NAMALWA (cell line): ENCODE data around the gene ZNF486.
"Not testable (repeated sequence)": the region's sequence is repeated elsewhere in the genome, so short reads cannot be mapped to it uniquely, and the experiment has no call there.

ENCODE experiments used
- DNase-seq: peaks from one replicate; pipeline ENCODE4 v3.0.0-alpha.2; 2015; ENCODE audit warnings: low spot score

Gene ZNF486

DNA sequence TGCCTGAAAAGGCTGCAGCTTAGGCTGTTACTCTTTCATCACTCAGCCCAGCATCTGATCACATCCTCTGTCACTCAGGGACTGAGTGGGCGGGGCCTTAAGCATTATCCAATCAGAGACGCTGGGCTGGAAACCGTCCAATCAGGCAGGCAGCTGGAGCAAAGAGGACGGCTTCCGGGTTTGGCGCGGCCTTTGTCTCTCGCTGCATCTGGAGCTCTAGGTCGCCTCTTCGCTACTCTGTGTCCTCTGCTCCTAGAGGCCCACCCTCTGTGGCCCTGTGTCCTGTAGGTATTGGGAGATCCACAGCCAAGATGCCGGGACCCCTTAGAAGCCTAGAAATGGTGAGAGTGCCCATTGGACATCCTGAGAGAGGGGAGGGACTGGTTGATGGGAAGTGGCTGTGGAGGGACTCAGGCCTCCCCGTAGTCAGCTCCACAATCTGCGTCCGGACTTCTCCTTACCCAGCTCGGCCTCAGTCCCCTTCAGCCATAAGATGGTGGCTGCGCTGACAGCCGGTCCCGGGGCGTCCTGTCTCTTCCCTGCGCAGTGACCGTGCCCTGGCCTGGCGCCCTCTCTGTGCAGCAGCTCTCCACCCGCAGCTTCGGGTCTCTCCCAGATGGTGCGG lies at the start of gene ZNF486:
TSS of gene ZNF486 (plus strand) at position 195 of the 625 bp plus-strand sequence. CDS start at position 312, 117 bp downstream.
- DNase-seq, result peak; percentile 99

DNA sequence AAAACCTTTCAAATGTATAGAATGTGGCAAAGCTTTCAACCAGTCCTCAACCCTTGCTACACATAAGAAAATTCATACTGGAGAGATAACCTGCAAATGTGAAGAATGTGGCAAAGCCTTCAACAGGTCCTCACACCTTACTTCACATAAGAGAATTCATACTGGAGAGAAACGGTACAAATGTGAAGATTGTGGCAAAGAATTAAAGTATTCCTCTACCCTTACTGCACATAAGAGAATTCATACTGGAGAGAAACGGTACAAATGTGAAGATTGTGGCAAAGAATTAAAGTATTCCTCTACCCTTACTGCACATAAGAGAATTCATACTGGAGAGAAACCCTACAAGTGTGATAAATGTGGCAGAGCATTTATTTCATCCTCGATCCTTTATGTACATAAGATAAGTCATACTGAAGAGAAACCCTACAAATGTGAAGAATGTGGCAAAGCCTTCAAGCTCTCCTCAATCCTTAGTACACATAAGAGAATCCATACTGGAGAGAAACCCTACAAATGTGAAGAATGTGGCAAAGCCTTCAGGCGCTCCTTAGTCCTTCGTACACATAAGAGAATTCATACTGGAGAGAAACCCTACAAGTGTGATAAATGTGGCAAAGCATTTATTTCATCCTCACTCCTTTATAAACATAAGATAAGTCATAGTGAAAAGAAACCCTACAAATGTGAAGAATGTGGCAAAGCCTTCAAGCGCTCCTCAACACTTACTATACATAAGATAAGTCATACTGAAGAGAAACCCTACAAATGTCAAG lies 48.8 kb upstream of the ZNF486 start:
- DNase-seq, result not testable (repeated sequence)

DNA sequence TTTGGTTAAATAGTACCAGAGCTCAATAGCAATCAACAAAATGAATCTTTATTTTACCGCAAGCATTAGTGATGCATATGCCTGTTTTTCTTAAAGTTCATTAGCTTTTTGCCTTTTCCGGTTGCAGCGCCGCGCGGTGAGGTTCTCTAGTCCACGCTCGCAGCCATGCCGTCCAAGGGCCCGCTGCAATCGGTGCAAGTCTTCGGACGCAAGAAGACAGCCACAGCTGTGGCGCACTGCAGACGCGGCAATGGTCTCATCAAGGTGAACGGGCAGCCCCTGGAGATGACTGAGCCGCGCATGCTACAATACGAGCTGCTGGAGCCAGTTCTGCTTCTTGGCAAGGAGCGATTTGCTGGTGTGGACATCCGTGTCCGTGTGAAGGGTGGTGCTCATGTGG lies 42.1 kb upstream of the ZNF486 start:
- DNase-seq, result no peak

DNA sequence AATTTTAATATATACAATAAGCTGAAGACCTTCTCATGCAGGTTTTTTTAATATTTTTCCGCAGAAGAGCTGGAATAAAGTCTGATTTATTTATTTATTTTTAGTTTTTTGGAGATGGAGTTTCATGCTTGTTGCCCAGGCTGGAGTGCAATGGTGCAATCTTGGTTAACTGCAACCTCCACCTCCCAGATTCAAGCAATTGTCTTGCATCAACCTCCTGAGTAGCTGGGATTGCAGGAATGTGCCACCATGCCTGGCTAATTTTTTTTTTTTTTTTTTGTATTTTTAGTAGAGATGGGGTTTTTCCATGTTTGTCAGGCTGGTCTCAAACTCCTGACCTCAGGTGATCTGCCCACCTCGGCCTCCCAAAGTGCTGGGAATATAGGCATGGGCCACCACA lies 34.1 kb upstream of the ZNF486 start:
- DNase-seq, result not testable (repeated sequence)

DNA sequence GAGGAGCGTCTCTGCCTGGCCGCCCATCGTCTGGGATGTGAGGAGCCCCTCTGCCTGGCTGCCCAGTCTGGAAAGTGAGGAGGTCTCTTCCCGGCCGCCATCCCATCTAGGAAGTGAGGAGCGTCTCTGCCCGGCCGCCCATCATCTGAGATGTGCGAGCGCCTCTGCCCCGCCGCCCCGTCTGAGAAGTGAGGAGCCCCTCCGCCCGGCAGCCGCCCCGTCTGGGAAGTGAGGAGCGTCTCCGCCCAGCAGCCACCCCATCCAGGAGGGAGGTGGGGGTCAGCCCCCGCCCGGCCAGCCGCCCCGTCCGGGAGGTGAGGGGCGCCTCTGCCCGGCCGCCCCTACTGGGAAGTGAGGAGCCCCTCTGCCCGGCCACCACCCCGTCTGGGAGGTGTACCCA lies 29.3 kb upstream of the ZNF486 start:
- not testable (repeated sequence) for DNase-seq

DNA sequence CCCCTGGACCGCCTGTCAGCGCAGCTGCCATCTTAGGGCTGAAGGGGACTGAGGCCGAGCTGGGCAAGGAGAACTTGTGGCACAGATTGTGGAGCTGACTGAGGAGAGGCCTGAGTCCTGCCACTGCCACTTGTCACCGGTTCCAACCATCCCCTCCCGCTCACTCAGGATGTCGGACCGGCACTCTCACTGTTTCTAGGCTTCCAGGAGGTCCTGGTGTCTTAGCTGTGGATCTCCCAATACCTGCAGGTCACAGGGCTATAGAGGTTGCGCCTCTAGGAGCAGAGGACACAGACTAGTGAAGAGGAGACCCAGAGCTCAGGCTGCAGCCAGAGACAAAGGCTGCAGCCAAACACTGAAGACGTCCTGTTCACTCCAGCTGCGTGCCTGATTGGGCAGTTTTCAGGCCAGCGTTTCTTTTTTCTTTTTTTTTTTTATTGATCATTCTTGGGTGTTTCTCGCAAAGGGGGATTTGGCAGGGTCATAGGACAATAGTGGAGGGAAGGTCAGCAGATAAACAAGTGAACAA lies 15.3 kb upstream of the ZNF486 start:
- DNase-seq, result no peak

DNA sequence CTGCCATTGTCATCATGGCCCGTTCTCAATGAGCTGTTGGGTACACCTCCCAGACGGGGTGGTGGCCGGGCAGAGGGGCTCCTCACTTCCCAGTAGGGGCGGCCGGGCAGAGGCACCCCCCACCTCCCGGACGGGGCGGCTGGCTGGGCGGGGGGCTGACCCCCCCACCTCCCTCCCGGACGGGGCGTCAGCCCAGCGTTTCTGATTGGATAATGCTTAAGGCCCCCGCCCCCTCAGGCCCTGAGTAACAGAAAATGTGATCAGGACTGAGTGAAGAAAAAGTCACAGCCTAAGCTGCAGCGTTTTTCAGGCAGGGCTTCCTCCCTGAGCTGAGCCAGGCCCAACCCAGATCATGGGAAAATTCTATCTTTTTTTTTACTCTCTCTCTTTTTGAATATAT lies 14.5 kb upstream of the ZNF486 start:
- DNase-seq, result not testable (repeated sequence)

DNA sequence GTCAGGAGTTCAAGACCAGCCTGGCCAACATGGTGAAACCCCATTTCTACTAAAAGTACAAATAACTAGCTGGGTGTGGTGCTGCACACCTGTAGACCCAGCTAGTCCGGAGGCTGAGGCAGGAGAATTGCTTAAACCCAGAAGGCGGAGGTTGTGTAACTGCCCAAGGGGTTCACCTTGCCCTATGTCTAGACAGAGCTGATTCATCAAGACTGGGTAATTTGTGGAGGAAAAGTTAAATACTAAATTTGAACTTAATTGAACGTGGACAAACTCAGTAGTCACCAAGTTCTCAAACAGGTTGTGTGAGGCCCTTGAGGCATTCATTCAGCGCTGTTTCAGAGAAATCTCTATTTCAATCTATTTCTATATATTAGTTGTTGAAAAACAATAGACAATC lies 13.7 kb upstream of the ZNF486 start:
- no peak for DNase-seq

DNA sequence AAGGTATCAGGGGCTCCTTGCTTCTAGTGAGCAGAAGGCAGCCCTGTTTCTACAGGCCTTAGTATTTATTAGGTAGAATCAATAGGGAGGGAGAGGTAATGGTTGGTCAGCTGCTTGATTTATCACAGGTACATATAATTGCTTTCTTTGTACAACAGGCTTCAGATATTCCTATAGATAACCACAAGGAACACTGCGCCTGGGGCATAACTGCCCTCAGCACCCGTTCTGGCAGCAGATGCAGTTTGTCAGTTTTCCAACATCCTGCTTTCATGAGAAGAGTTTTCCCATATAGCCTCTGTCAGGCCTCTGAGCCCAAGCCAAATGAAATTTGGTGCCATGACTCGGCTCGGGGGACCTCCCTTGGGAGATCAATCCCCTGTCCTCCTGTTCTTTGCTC lies 12.4 kb upstream of the ZNF486 start:
- DNase-seq, result no peak

DNA sequence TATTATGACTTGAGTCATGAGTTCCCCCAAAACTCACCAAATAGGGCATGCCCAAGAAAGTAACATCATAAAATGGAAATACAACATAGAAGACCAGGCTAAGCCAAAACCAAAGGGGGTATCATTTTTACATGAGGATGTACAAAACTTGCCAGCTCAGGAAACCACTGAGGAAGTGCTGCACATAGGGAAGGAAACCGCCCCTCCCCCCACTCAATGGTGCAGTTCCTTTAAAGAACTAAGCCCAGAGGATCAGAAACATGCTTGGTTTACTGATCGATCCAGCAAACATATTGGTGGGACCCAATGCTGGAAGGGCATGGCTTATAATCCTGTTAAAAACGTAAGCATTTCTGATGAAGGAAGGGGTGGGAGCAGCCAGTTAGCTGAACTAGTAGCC lies 4.2 kb upstream of the ZNF486 start:
- DNase-seq, result no peak

DNA sequence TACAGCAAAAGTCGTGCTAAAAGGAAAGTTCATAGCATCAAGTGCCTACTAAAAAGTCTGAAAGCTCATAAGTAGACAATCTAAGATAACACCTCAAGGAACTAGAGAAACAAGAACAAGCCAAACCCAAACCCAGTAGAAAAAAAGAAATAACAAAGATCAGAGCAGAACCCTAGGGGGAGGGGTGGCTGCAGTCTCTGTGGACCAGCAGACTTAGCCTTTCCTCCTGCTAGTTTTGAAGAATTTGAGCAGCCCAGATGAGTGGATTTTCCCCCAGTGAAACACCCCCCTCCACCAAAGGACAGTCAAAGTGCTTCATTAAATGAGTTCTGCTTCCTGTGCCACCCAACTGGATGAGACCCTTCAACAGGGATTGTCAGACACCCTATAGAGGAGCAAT lies 2.6 kb upstream of the ZNF486 start:
- no peak for DNase-seq

DNA sequence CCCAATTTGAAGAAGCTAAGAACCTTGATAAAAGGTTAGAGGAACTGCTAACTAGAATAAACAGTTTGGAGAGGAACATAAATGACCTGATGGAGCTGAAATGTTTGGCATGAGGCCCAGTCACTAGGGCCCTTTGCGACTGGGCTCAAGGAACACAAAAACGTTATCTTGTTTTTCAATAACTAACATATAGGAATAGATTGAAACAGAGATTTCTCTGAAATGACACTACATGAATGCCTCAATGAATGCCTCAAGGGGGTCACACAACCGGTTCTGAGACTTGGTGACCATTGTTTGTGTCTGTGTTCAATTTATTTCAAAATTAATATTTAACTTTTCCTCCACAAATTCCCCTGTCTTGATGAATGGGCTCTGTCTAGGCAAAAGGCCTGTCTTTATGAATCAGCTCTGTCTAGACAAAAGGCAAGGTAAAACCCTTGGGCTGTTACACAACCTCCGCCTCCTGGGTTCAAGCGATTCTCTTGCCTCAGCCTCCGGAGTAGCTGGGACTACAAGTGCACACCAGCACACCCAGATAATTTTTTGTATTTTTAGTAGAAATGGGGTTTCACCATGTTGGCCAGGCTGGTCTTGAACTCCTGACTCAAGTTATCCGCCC lies 932 bp upstream of the ZNF486 start:
- no peak for DNase-seq

DNA sequence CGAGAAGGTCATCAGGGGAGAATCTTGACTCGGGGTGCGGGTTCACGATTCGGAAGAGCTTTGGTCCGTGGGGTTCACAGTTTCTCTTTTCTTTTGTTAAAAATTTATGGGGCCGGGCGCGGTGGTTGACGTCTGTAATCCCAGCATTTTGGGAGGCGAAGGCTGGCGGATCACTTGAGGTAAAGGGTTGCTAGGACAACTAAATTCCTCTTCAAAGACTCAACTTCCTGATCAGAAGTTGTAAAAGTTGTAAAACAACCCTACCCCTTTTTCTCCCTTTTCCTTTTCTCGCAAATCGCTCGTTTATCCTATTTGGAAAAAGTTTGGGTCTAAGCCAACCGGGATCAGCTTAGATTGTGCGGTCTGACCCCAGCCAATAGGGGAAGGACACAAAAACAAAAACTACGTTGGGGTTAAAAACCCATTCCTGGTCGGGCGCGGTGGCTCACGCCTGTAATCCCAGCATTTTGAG lies 673 bp downstream of the ZNF486 start:
- DNase-seq, result no peak

DNA sequence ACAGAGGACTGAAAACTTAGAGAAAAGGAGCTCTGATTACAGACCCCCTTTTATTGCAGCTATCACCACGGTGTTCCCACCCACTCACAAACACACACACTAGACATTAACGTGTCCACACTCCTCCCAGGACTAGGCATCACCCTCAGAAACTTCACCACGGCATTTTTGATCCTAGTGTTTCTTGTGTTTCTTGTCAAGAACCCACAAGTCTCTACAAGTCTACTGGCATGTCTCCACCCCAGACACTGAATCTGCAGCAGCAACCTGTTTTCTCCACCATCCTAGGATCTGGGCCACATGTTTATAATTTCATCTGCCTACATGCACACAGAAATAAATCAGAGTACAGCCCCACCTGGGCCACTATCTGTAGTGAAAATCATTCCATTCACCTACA lies 4.3 kb downstream of the ZNF486 start:
- no peak for DNase-seq

DNA sequence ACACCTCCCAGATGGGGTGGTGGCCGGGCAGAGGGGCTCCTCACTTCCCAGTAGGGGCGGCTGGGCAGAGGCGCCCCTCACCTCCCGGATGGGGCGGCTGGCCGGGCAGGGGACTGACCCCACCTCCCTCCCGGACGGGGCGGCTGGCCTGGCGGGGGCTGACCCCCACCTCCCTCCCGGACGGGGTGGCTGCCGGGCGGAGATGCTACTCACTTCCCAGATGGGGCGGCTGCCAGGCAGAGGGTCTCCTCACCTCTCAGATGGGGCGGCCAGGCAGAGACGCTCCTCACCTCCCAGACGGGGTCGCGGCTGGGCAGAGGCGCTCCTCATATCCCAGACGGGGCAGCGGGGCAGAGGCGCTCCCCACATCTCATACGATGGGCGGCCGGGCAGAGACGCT lies 8.8 kb downstream of the ZNF486 start:
- DNase-seq, result not testable (repeated sequence)

DNA sequence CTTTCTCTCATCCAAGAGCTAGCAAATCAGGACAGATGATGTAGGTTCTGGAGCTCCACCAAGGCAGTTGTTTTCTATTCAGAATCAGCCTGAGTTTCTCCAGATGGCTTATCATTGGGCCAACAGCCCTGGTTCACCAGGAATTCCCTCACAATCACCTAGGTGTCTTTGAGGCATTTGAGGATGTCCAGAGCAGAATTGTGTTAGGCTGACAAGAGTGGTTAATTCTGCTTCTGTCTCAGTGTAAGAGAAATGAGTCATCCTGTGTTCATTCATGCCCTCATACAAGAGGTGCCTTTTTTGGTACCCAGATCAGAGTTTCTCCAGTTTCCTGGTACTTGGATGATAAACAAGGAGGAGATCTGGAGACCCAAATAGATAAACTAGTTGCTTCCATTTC lies 12.9 kb downstream of the ZNF486 start:
- DNase-seq, result not testable (repeated sequence)

DNA sequence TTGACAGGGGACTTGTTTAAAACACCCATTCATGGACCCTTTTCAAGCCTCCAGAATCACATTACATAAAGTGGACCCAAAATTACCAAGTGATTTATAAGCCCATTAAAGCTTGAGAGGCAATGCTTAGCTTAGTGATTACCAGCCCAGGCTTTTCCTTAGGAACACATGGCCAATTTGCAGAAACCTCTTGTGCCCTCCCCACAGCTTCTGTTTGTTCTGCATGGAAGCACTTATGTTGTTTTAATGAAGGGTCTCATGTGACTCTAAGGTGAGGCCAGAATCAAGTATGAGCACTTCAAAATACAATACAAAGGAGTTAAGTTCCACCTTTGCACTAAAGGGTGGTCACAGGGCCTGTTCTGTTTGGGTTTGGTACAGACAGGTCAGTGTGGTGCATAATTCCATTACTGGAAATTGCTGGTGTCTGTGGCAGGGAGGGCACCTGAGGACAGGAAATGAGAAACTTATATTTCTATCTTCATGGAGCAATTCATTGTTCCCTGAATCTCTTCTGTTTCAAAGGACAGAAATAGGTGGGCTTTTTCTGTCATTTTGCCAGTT lies 15.3 kb downstream of the ZNF486 start:
- DNase-seq, result no peak

DNA sequence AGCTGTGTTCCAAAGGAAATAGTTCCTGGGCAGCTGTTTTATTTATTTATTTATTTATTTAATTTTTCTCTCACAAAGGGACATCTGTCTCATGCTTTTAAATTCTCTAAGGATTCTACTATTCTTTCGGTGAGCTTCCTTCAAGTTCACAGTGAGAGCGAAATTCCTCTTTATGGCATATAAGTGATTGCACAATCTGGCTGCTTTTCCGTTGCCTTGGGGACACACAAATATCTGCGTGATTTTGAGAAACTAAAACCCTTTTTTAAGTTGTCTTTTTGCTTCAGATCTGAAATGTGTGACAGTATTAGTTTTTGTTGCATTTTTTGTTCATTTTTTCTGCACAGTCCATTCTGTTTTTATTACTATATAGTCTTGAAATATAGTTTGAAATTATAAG lies 19.2 kb downstream of the ZNF486 start:
- DNase-seq, result no peak

DNA sequence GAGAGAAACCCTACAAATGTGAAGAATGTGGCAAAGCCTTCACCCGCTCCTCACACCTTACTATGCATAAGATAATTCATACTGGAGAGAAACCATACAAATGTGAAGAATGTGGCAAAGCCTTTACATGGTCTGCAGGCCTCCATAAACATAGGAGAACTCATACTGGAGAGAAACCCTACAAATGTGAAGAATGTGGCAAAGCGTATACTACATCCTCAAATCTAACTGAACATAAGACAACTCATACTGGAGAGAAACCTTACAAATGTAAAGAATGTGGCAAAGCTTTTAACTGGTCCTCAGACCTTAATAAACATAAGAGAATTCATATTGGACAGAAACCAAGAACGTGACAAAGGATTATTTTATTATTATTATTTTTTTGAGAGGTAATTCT lies 30.7 kb downstream of the ZNF486 start:
- DNase-seq, result no peak

DNA sequence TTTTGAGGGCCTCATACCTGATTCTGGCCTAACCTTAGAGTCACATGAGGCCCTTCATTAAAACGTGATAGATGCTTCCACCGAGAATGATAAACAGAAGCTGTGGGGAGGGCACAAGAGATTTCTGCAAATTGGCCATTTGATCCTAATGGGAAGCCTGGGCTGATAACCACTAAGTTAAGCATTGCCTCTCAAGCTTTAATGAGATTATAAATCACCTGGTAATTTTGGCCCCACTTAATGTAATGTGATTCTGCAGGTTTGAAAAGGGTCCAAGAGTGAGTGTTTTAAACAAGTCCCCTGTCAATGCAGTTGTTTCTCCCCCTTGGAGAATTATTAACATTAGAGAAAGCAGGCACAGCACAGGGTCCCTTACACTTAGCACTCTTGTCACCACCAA lies 42.0 kb downstream of the ZNF486 start:
- DNase-seq, result no peak

DNA sequence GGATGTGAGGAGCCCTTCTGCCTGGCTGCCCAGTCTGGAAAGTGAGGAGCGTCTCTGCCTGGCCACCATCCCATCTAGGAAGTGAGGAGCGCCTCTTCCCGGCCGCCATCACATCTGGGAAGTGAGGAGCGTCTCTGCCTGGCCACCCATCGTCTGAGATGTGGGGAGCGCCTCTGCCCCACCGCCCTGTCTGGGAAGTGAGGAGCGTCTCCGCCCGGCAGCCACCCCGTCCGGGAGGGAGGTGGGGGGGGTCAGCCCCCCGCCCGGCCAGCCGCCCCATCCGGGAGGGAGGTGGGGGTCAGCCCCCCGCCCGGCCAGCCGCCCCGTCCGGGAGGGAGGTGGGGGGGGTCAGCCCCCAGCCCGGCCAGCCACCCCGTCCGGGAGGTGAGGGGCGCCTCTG lies 47.4 kb downstream of the ZNF486 start:
- not testable (repeated sequence) for DNase-seq

DNA sequence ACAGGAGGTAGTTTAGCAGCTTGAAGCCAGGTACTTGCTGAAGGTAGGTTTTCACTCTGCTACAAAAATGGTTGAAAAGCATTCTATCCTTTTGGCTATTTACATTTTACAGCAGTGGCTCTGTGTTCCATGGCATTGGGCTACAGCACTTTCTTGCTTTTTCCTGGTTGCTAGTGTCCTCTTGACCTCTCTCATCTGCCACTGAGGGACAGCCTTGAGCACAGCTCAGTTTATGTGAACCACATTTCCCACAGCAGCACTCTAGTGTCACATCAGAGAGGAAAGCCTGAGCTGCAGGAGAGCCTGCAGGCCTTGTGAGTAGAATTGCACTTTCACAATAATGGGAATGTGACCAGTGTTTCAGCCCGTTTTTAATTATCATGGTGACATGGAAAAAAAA lies 54.6 kb downstream of the ZNF486 start:
- not testable (repeated sequence) for DNase-seq

DNA sequence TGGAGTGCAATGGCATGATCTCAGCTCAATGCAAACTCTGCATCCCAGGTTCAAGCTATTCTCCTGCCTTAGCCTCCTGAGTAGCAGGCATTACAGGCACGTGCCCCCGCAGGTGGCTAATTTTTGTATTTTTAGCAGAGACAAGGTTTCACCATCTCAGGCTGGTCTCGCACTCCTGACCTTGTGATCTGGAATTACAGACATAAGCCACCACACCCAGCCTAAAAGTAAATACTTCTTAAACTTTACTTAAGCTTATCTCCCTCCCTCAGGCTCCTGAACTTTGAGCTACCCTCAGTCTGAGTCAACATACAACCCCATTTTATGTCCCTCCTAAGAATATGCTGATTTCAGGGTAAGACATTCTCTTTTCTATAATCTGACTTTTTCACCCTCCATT lies 66.1 kb downstream of the ZNF486 start:
- no peak for DNase-seq
